Psoas muscle (tissue), 8 donors: ENCODE measurements around the gene OLIG2. TPM values are rescaled to one million over a fixed set of nuclear protein-coding genes. Genes with fewer than 3 reads are reported as not detected.

ENCODE experiments used
- ATAC-seq, 4 donors: fragments of 200-7000 bp; cut with Tn5 transposase; one replicate each; pipeline ENCODE4 v1.9.1; 2020; ENCODE audit warnings: moderate library complexity in 3 of 4, mild to moderate bottlenecking in 2 of 4
- DNase-seq, 2 donors: peaks; one replicate each; pipeline ENCODE4 v3.0.0-alpha.2; 2020
- H3K27ac ChIP-seq: fragments of 200-600 bp; one replicate; pipeline ENCODE4 v1.8.0; 2022
- H3K27me3 ChIP-seq, 3 donors: fragments of 200-600 bp in 1 of 3; one replicate each; pipeline versions ENCODE4 v1.6.1 to v1.8.0; 2013 to 2022; ENCODE audit warnings: low read length in 2 of 3, mild to moderate bottlenecking in 2 of 3, moderate library complexity in 1 of 3; ENCODE audit not compliant: insufficient read depth in 3 of 3
- H3K36me3 ChIP-seq, 2 donors: fragments of 200-600 bp in 1 of 2; one replicate each; pipeline versions ENCODE4 v1.6.1 to v1.8.0; 2013 to 2022; ENCODE audit warnings: low read depth in 1 of 2, mild to moderate bottlenecking in 1 of 2, moderate library complexity in 1 of 2; ENCODE audit not compliant: insufficient read depth in 1 of 2
- H3K4me1 ChIP-seq: fragments of 200-600 bp; one replicate; pipeline ENCODE4 v1.8.0; 2022
- H3K4me3 ChIP-seq: fragments of 200-600 bp; one replicate; pipeline ENCODE4 v1.8.0; 2022; ENCODE audit warnings: mild to moderate bottlenecking
- H3K9me3 ChIP-seq: fragments of 200-600 bp; one replicate; pipeline ENCODE4 v1.8.0; 2022
- CTCF ChIP-seq: fragments of 200-600 bp; IDR thresholded peaks from one replicate; pipeline ENCODE4 v1.8.0; 2022; ENCODE audit warnings: antibody characterized with exemption
- WGBS, 3 donors: extraction: QIAGEN DNeasy Blood & Tissue Kit; methylation state at CpG; one replicate each; pipeline versions ENCODE4 v1.1.6 to v1.1.7; 2013; 5-methylcytosine and 5-hydroxymethylcytosine counted together
- intact Hi-C, 2 donors: fragments of 100-400 bp; cut with DNase I; formaldehyde crosslinking; loops; one replicate each; pipeline versions ENCODE4 v1.11.0 to v1.14.2; 2022
- polyA plus RNA-seq, 3 donors: library from polyadenylated mRNA; stranded (reverse); fragments of 200-250 nt; gene quantifications; one replicate each; pipeline ENCODE4 v1.2.3, GENCODE V29; 2013
- total RNA-seq, 4 donors: library from RNA; stranded (reverse); fragmentation: NEBNext Ultra II Directional in 2 of 4; extraction: Animal tissue kit (Norgen Biotek cat#: 25700) in 2 of 4; gene quantifications; one replicate each; pipeline versions ENCODE4 v1.2.1 to v1.2.4, GENCODE V29; 2021 to 2023
- donor health status: healthy with polysubstance abuse.
- donor health status: DM: no; HTN: no; CAD: no; lungs with moderate emphysema.
- donor health status: Bipolar disorder and iron deficiency.
- donor health status: healthy.
- donor health status: DM: yes; HTN: yes; CAD: no.
- donor health status: DM: no; HTN: no; CAD: no.
- donor health status: DM: no; HTN: no; CAD: no.
- donor health status: DM: yes; HTN: yes; CAD: no.

Gene OLIG2
- total and polyA plus RNA-seq, 7 donors: 0.03 to 0.22 (median 0.15) TPM; not detected in 3

DNA sequence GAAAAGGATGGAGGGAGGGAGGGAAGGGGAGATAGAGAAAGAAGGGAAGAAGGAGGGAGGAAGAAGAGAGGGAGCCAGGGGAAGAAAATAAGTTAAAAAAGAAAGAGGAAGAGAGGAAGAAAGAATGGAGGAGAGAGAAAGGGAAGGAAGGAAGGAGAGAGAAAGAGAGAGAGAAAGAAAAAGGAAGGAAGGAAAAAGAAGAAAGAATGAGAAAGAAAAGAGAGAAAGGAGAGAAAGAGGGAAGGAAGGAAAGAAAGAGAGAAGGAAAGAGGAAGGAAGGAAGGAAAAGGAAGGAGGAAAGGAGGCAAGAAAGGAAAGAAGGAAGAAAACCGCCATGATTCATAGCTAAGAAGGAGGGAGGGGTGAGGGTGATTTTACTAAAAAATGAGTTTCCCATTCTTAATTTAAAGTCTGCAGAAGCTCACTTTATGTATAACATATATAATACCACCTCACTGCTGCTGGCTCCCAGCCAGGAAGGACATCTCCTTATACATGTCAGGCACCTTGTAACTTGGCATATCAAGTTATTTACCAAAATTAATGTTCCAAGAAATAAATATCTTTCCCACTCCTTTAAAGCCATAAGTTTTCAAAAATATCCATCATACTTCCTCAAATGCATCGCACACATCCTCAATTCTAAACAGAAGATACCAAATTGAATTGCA is 46.0 kb upstream of the OLIG2 start:
- intact Hi-C loops: no loop called here
- Histone ChIP-seq H3K27ac (no peak overlapping the region), H3K27me3 (peaks cover 0 to 18% (median 2%) of the 10 kb centered on the region in 3 donors), H3K4me3 (no peak overlapping the region), H3K4me1 (no peaks in the 10 kb centered on the region), H3K36me3 (no peaks in the 10 kb centered on the region), H3K9me3 (no peaks in the 10 kb centered on the region)
- 80 to 86% (median 84%) methylated on average over 2 of the region's 2 CpGs for WGBS, 3 donors
- TF ChIP-seq CTCF: no peak
- no peak for ATAC-seq
- no peak for DNase-seq

DNA sequence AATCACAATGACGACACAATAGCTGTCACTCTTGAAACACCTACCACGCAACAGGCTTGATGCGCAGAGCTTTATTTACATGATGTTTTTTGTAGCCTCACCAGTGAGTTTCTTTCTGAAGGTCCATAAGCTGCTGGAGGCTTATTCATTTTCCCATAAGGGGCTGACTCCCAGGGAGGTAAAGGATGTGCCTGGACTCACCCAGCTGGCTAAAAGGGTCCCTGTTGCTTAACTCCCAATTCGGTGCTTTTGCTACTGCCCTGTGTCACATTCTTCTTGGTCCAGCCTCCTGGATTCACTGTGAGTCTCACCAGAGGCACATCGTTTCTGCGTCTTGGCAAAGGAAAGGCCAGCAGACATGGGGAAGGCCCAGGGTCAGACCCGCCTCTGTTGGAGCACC is 44.6 kb upstream of the OLIG2 start:
- Histone ChIP-seq H3K27me3 (peaks cover 0 to 18% (median 2%) of the 10 kb centered on the region in 3 donors), H3K27ac (no peak overlapping the region), H3K4me1 (no peaks in the 10 kb centered on the region), H3K36me3 (no peaks in the 10 kb centered on the region), H3K4me3 (no peak overlapping the region), H3K9me3 (no peaks in the 10 kb centered on the region)
- no peak for ATAC-seq
- intact Hi-C loops: no loop called here
- WGBS, 3 donors: 81 to 83% (median 82%) methylated on average over 7 of the region's 7 CpGs
- TF ChIP-seq CTCF: no peak
- no peak for DNase-seq

GRCh38 chr21:32990666-32991065 is 35.1 kb upstream of the OLIG2 start:
- H3K4me3 ChIP-seq: no peak overlapping the region
- peaks cover 2 to 37% (median 2%) of the 10 kb centered on the region in 3 donors for H3K27me3 ChIP-seq
- intact Hi-C loops: no loop called here
- TF ChIP-seq CTCF: no peak
- ATAC-seq (no peak), DNase-seq (no peak)
- H3K36me3 ChIP-seq: no peaks in the 10 kb centered on the region
- H3K9me3 ChIP-seq: peaks cover 6% of the 10 kb centered on the region
- WGBS, 3 donors: 51 to 57% (median 52%) methylated on average over 6 of the region's 6 CpGs
- H3K4me1 ChIP-seq: no peaks in the 10 kb centered on the region
- no peak overlapping the region for H3K27ac ChIP-seq

DNA sequence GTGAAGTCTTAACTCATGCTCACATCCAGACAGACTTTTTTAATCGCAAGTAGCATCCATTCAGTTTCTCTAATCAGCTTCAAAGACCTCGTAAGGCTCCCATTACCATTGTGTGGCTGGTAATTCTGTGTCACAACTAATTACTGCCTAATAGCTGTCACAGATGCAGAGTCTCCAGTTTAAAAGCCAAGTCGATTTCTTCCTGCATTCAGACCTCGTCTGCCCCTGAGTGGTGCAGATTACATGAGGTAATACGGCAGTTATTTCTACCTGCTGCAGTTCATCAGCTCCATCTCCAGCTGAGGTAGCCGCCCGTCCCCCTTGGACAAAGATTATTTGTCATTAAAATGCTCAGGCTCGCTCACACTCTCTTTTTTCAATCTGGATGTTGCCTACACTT is 34.4 kb upstream of the OLIG2 start:
- Histone ChIP-seq H3K27ac (no peak overlapping the region), H3K27me3 (peaks cover 2 to 37% (median 2%) of the 10 kb centered on the region in 3 donors), H3K9me3 (peaks cover 6% of the 10 kb centered on the region), H3K4me1 (no peaks in the 10 kb centered on the region), H3K4me3 (no peak overlapping the region), H3K36me3 (no peaks in the 10 kb centered on the region)
- WGBS, 3 donors: 24 to 33% (median 29%) methylated on average over 8 of the region's 8 CpGs
- ATAC-seq (no peak), DNase-seq (no peak)
- intact Hi-C loops: no loop called here
- no peak for TF ChIP-seq CTCF

DNA sequence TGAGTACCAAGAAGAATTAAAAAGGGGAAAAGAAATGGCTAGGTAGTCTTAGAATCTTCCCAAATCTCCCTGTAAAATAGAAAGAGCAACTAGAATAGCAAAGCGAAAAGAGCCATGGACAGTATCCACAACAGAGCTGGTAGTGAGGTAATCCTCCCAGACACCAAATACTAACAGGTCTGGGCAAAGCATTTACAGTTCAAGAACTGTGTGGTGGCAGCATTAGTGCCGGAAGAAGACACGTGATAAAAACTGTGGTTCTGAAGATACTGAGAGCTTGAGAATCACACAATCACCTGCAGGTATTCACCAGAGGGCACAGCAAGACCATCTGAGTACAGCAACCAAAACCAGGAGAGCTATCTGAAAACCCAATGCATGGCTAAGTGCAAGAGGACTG is 31.8 kb upstream of the OLIG2 start:
- Histone ChIP-seq H3K27ac (no peak overlapping the region), H3K4me3 (no peak overlapping the region), H3K27me3 (peaks cover 2 to 27% (median 6%) of the 10 kb centered on the region in 3 donors), H3K4me1 (no peaks in the 10 kb centered on the region), H3K9me3 (no peaks in the 10 kb centered on the region), H3K36me3 (no peaks in the 10 kb centered on the region)
- ATAC-seq (no peak), DNase-seq (no peak)
- intact Hi-C loops: loop anchor here in 1 of 2 donors (1.0 kb wide), 1 partner anchor 134 kb away; no protein-coding TSS in a partner anchor
- TF ChIP-seq CTCF: no peak
- 75 to 83% (median 78%) methylated on average over 3 of the region's 3 CpGs for WGBS, 3 donors
